ENCODE results near the gene ADAMTS7.
"Not testable (repeated sequence)": the region's sequence is repeated elsewhere in the genome, so short reads cannot be mapped to it uniquely, and the experiment has no call there.

ADAMTS7 gene

GRCh38 chr15:78811825-78812183, 540 bp upstream of the ADAMTS7 start:
- Histone ChIP-seq H3K9me3 (ENCODE audit: control insufficient read depth, insufficient read depth, low read length) (no peaks in the 10 kb centered on the region), H3K9ac (ENCODE audit: low read depth, low read length) (no peak overlapping the region), H3K27me3 (ENCODE audit: control insufficient read depth, insufficient read depth, low read length) (peaks cover 24% of the 10 kb centered on the region), H3K4me3 (ENCODE audit: low read depth, low read length) (no peak overlapping the region), H3K4me1 (ENCODE audit: control insufficient read depth, insufficient read depth, low read length) (no peaks in the 10 kb centered on the region), H3K36me3 (ENCODE audit: control insufficient read depth, insufficient read depth, low read length) (no peaks in the 10 kb centered on the region)

DNA sequence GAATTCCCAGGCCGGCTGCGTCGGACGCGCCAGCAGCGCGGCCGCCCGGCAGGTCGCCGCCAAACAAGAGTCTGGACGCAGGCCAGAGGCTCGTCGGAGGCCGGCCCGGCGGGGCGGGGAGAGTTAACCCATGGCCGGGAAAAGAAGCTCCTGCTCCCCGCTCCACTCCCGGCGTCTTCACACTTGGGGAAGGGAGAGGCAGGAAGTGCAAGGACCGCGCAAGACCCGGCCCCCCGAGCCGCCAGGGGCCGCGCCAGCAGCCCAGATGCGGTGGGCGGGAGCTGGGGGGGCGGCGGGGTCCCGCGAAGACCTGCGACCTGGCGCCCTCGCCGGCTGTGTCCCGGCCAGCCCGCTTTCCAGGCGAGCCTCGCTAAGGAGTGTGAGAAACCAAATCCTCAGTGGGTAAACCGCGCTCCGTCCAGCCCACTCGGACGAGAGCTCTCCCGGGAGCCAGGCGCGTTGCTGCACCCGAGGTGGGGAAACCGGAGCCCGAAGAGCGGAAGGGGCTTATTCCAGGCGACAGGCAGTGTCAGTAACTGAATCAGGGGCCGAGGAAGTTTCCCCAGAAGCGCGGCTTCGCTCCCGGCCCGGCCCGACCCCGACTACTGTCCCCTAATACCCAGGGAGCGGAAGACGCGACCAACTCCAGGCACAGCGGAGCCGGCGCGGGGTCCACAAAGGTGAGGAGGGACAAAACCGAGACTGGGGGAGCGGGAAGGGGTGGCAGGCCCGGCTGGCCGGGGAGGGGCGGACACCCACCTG, 721 bp downstream of the ADAMTS7 start:
- peaks cover 24% of the 10 kb centered on the region for H3K27me3 ChIP-seq (ENCODE audit: control insufficient read depth, insufficient read depth, low read length)
- peak overlapping the region; percentile 70 for H3K9ac ChIP-seq (ENCODE audit: low read depth, low read length)
- peak overlapping the region; percentile 75 for H3K4me3 ChIP-seq (ENCODE audit: low read depth, low read length)
- no peaks in the 10 kb centered on the region for H3K9me3 ChIP-seq (ENCODE audit: control insufficient read depth, insufficient read depth, low read length)
- H3K4me1 ChIP-seq (ENCODE audit: control insufficient read depth, insufficient read depth, low read length) = peaks cover 4% of the 10 kb centered on the region
- no peaks in the 10 kb centered on the region for H3K36me3 ChIP-seq (ENCODE audit: control insufficient read depth, insufficient read depth, low read length)

DNA sequence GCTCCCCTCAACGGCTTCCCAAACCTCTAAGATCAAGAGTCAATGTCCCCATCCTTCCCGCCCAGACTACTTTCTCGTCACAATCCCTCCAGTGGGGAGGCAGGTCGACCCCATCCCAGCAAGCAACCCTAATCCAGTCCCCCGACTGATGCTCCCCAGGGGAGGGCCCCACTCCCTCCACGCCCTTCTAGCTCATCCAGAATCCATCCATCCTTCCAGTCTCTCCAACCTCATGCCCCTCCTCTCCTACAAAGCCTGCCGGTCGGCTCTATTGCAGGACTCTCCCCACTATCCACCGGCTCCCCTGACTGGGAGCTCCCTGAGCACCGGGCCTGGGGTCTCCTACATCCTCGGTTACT, 1.3 kb downstream of the ADAMTS7 start:
- Histone ChIP-seq H3K9me3 (ENCODE audit: control insufficient read depth, insufficient read depth, low read length) (no peaks in the 10 kb centered on the region), H3K36me3 (ENCODE audit: control insufficient read depth, insufficient read depth, low read length) (no peaks in the 10 kb centered on the region), H3K4me3 (ENCODE audit: low read depth, low read length) (peak overlapping the region; percentile 75), H3K27me3 (ENCODE audit: control insufficient read depth, insufficient read depth, low read length) (peaks cover 24% of the 10 kb centered on the region), H3K4me1 (ENCODE audit: control insufficient read depth, insufficient read depth, low read length) (peaks cover 4% of the 10 kb centered on the region), H3K9ac (ENCODE audit: low read depth, low read length) (no peak overlapping the region)

DNA sequence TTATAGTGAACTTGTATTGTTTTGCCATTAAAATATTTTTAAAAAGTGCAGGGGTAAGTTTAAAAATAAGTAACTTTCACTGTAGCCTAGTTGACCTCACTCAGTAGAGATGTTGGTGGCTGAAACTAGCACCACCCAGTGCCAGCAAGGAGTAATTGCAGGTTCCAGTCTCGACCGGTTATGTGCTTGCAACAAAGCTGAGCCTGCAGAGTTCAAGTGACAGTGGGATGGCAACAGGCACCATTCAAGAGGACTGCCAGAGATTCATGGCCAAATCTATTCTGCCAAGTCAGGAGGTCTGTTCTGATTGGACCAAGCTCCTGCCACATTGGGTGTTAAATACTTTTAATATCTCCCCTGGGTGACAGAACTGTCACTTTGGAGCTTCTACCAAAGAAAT, 2.7 kb downstream of the ADAMTS7 start:
- H3K36me3 ChIP-seq (ENCODE audit: control insufficient read depth, insufficient read depth, low read length) = no peaks in the 10 kb centered on the region
- H3K9ac ChIP-seq (ENCODE audit: low read depth, low read length) = no peak overlapping the region
- H3K4me3 ChIP-seq (ENCODE audit: low read depth, low read length) = no peak overlapping the region
- H3K4me1 ChIP-seq (ENCODE audit: control insufficient read depth, insufficient read depth, low read length) = peaks cover 11% of the 10 kb centered on the region
- H3K9me3 ChIP-seq (ENCODE audit: control insufficient read depth, insufficient read depth, low read length) = no peaks in the 10 kb centered on the region
- H3K27me3 ChIP-seq (ENCODE audit: control insufficient read depth, insufficient read depth, low read length) = peaks cover 24% of the 10 kb centered on the region

GRCh38 chr15:78807359-78807758, 3.9 kb downstream of the ADAMTS7 start:
- Histone ChIP-seq H3K4me1 (ENCODE audit: control insufficient read depth, insufficient read depth, low read length) (peaks cover 11% of the 10 kb centered on the region), H3K9me3 (ENCODE audit: control insufficient read depth, insufficient read depth, low read length) (no peaks in the 10 kb centered on the region), H3K36me3 (ENCODE audit: control insufficient read depth, insufficient read depth, low read length) (no peaks in the 10 kb centered on the region), H3K27me3 (ENCODE audit: control insufficient read depth, insufficient read depth, low read length) (peaks cover 18% of the 10 kb centered on the region), H3K9ac (ENCODE audit: low read depth, low read length) (no peak overlapping the region), H3K4me3 (ENCODE audit: low read depth, low read length) (no peak overlapping the region)

GRCh38 chr15:78804391-78804792, 6.9 kb downstream of the ADAMTS7 start:
- peaks cover 8% of the 10 kb centered on the region for H3K27me3 ChIP-seq (ENCODE audit: control insufficient read depth, insufficient read depth, low read length)
- H3K4me3 ChIP-seq (ENCODE audit: low read depth, low read length) = peak overlapping the region; percentile 26
- no peaks in the 10 kb centered on the region for H3K36me3 ChIP-seq (ENCODE audit: control insufficient read depth, insufficient read depth, low read length)
- H3K9ac ChIP-seq (ENCODE audit: low read depth, low read length) = no peak overlapping the region
- H3K9me3 ChIP-seq (ENCODE audit: control insufficient read depth, insufficient read depth, low read length) = no peaks in the 10 kb centered on the region
- peaks cover 11% of the 10 kb centered on the region for H3K4me1 ChIP-seq (ENCODE audit: control insufficient read depth, insufficient read depth, low read length)

- Histone ChIP-seq H3K27me3 (ENCODE audit: control insufficient read depth, insufficient read depth, low read length) (no peaks in the 10 kb centered on the region), H3K9me3 (ENCODE audit: control insufficient read depth, insufficient read depth, low read length) (no peaks in the 10 kb centered on the region), H3K4me1 (ENCODE audit: control insufficient read depth, insufficient read depth, low read length) (peaks cover 7% of the 10 kb centered on the region), H3K36me3 (ENCODE audit: control insufficient read depth, insufficient read depth, low read length) (no peaks in the 10 kb centered on the region), H3K4me3 (ENCODE audit: low read depth, low read length) (no peak overlapping the region), H3K9ac (ENCODE audit: low read depth, low read length) (no peak overlapping the region)
These were observed 10.5 kb downstream of the ADAMTS7 start for GRCh38 chr15:78800806-78801205.

DNA sequence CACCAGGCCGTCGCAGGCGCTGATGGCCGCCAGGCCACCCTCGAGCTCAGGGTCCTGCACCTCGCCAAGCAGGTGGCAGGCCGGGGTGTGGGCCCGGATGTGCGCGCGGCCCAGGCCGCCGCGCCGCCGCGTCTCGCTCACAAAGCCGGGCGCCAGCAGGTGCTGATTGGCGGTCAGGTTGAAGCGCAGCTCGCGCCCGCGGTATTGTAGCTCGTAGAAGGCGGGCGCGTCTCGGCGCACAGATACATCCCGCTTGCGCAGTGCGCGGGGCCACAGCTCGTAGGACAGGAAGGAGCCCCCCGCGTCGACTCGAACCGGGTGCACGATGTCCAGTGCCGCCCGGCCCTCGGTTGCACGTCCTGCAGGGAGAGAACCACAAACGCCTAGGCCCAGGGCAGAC, 11.1 kb downstream of the ADAMTS7 start:
- Histone ChIP-seq H3K9ac (ENCODE audit: low read depth, low read length) (no peak overlapping the region), H3K27me3 (ENCODE audit: control insufficient read depth, insufficient read depth, low read length) (no peaks in the 10 kb centered on the region), H3K4me3 (ENCODE audit: low read depth, low read length) (no peak overlapping the region), H3K9me3 (ENCODE audit: control insufficient read depth, insufficient read depth, low read length) (no peaks in the 10 kb centered on the region), H3K36me3 (ENCODE audit: control insufficient read depth, insufficient read depth, low read length) (peaks cover 2% of the 10 kb centered on the region), H3K4me1 (ENCODE audit: control insufficient read depth, insufficient read depth, low read length) (peaks cover 7% of the 10 kb centered on the region)

DNA sequence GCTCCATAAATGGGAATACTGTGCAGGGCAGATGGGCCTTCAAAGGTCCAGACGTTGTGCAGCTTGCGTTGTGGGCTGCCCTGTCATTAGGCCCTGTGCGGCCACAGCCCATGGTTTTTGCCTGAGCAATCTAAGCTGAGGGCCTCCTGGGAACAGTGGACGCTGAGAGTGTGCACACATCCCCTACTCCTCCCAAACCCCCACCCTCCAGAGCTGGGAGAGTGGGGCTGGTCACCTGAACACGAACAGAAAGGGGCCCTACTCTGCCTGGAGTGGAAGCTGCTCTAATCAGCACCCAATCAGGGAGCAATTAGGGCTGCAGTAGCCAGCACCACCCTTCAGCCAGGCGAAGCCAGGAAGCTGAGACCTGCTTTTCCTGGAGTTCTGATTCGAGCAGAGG, 12.2 kb downstream of the ADAMTS7 start:
- H3K4me1 ChIP-seq (ENCODE audit: control insufficient read depth, insufficient read depth, low read length); H3K9ac ChIP-seq (ENCODE audit: low read depth, low read length); H3K27me3 ChIP-seq (ENCODE audit: control insufficient read depth, insufficient read depth, low read length); H3K36me3 ChIP-seq (ENCODE audit: control insufficient read depth, insufficient read depth, low read length); H3K9me3 ChIP-seq (ENCODE audit: control insufficient read depth, insufficient read depth, low read length); H3K4me3 ChIP-seq (ENCODE audit: low read depth, low read length): not testable (repeated sequence)

DNA sequence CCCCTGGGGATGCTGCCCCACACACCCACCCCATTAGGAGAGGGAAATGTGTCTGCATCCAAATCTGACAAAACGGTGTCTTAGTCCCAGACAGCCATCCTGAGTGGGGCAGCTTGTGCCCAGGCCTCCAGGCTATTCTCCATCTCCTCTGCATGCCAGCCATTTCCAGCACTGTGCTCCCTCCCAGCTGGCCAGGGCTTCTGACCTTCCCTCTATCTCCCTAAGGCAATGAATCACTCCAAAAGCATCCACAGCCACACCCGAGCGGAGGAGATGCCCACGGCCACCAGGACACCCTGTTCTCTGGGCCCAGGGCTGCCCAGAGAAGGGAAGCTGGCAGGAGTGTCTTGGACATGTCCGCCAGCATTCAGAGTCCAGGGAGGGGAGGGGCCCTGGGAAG, 12.9 kb downstream of the ADAMTS7 start:
- H3K4me1 ChIP-seq (ENCODE audit: control insufficient read depth, insufficient read depth, low read length); H3K36me3 ChIP-seq (ENCODE audit: control insufficient read depth, insufficient read depth, low read length); H3K9ac ChIP-seq (ENCODE audit: low read depth, low read length); H3K27me3 ChIP-seq (ENCODE audit: control insufficient read depth, insufficient read depth, low read length); H3K4me3 ChIP-seq (ENCODE audit: low read depth, low read length); H3K9me3 ChIP-seq (ENCODE audit: control insufficient read depth, insufficient read depth, low read length): not testable (repeated sequence)

DNA sequence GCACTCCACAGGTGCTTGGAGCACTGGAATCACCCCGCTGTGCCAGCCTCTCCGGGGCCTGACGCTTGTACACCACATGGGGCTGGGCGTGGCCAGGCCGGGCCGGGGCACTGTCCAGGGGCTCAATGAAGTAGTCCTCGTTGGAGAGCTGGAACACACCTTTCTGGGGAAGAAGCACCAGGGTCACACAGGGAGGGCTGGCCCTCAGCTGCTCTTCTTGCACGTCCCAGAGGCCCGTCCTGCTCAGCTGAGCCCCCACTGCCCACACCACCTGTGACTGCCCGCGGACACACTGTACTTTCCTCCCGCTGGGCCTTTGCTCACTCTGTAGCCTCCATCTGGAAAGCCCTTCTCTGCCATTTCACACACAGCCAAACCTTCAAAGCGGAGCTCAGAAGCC, 13.3 kb downstream of the ADAMTS7 start:
- Histone ChIP-seq H3K4me3 (ENCODE audit: low read depth, low read length) (no peak overlapping the region), H3K9me3 (ENCODE audit: control insufficient read depth, insufficient read depth, low read length) (no peaks in the 10 kb centered on the region), H3K4me1 (ENCODE audit: control insufficient read depth, insufficient read depth, low read length) (no peaks in the 10 kb centered on the region), H3K36me3 (ENCODE audit: control insufficient read depth, insufficient read depth, low read length) (peaks cover 4% of the 10 kb centered on the region), H3K9ac (ENCODE audit: low read depth, low read length) (no peak overlapping the region), H3K27me3 (ENCODE audit: control insufficient read depth, insufficient read depth, low read length) (no peaks in the 10 kb centered on the region)

DNA sequence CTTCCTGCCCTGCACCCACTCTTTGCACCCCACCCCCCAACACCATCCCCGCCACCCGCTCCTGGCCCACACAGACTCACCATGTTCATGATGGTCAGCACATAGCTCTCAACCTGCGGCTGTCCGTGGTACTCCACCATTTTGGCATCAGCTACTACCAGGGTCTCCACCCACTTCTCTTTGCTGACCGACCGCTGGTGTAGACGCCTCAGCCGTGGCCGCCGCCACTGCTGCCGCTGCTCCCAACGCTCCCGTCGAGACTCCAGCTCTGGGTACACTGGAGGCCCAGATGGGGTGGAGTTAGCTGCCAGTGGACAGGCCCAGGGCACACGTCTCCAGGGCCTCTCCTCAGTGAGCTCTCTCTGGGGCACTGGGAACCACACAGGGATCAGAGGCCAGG, 14.8 kb downstream of the ADAMTS7 start:
- no peak overlapping the region for H3K9ac ChIP-seq (ENCODE audit: low read depth, low read length)
- H3K4me3 ChIP-seq (ENCODE audit: low read depth, low read length) = no peak overlapping the region
- H3K9me3 ChIP-seq (ENCODE audit: control insufficient read depth, insufficient read depth, low read length) = no peaks in the 10 kb centered on the region
- H3K36me3 ChIP-seq (ENCODE audit: control insufficient read depth, insufficient read depth, low read length) = peaks cover 4% of the 10 kb centered on the region
- no peaks in the 10 kb centered on the region for H3K27me3 ChIP-seq (ENCODE audit: control insufficient read depth, insufficient read depth, low read length)
- H3K4me1 ChIP-seq (ENCODE audit: control insufficient read depth, insufficient read depth, low read length) = no peaks in the 10 kb centered on the region

All from iPS-15b (cell line).